ENCODE measurements around the gene C16orf74.

Gene C16orf74

GRCh38 chr16:85698935-85699558 lies 51.8 kb downstream of the C16orf74 start:
- no peak for DNase-seq (ENCODE audit: low read depth in 2 of 2)
- no peak for TF ChIP-seq CTCF (IDR thresholded peaks at IDR 0.05; ENCODE audit: low read depth, low read length)
- H3K4me3 ChIP-seq (replicated peaks in 1 of 2; ENCODE audit: low read depth in 2 of 2, low read length in 2 of 2), result no peak overlapping the region

GRCh38 chr16:85698459-85698891 lies 52.4 kb downstream of the C16orf74 start:
- DNase-seq (ENCODE audit: low read depth in 2 of 2), result no peak
- H3K4me3 ChIP-seq (replicated peaks in 1 of 2; ENCODE audit: low read depth in 2 of 2, low read length in 2 of 2), result no peak overlapping the region
- TF ChIP-seq CTCF (IDR thresholded peaks at IDR 0.05; ENCODE audit: low read depth, low read length), result no peak

GRCh38 chr16:85697431-85697830 lies 53.5 kb downstream of the C16orf74 start:
- H3K4me3 ChIP-seq (replicated peaks in 1 of 2; ENCODE audit: low read depth in 2 of 2, low read length in 2 of 2), result no peak overlapping the region
- DNase-seq (ENCODE audit: low read depth in 2 of 2), result no peak
- TF ChIP-seq CTCF (IDR thresholded peaks at IDR 0.05; ENCODE audit: low read depth, low read length), result no peak

- no peak for TF ChIP-seq CTCF (IDR thresholded peaks at IDR 0.05; ENCODE audit: low read depth, low read length)
Observed at GRCh38 chr16:85696781-85697180, 54.1 kb downstream of the C16orf74 start.

GRCh38 chr16:85695196-85696128 lies 55.4 kb downstream of the C16orf74 start:
- no peak overlapping the region for H3K4me3 ChIP-seq (replicated peaks in 1 of 2; ENCODE audit: low read depth in 2 of 2, low read length in 2 of 2)
- no peak for TF ChIP-seq CTCF (IDR thresholded peaks at IDR 0.05; ENCODE audit: low read depth, low read length)
- DNase-seq (ENCODE audit: low read depth in 2 of 2), result no peak

More at GRCh38 chr16:85696781-85697180, 54.1 kb downstream of the C16orf74 start:
- no peak for DNase-seq (ENCODE audit: low read depth in 2 of 2)
- no peak overlapping the region for H3K4me3 ChIP-seq (replicated peaks in 1 of 2; ENCODE audit: low read depth in 2 of 2, low read length in 2 of 2)

GRCh38 chr16:85690469-85691064 lies 60.3 kb downstream of the C16orf74 start:
- peak in 1 of 2 donors; percentile 11 for DNase-seq (ENCODE audit: low read depth in 2 of 2)
- H3K4me3 ChIP-seq (replicated peaks in 1 of 2; ENCODE audit: low read depth in 2 of 2, low read length in 2 of 2), result no peak overlapping the region
- TF ChIP-seq CTCF (IDR thresholded peaks at IDR 0.05; ENCODE audit: low read depth, low read length), result no peak

Measured in cardiac fibroblast (primary cell).